AG04450 (cell line): ENCODE data around the gene RFX5. TPM values are rescaled to one million over a fixed set of nuclear protein-coding genes. Genes with fewer than 3 reads are reported as not detected.

Experiments used
- CTCF ChIA-PET: fragments of 300-600, 350-600 bp; formaldehyde crosslinking; extraction: SDS; loops from one replicate; lab custom pipeline; 2022; ENCODE audit warnings: antibody characterized with exemption, inconsistent platforms; lab: Charles Lee
- POLR2A ChIA-PET: fragments of 350-600 bp; formaldehyde crosslinking; extraction: SDS; loops from one replicate; lab custom pipeline; 2021; ENCODE audit warnings: antibody characterized with exemption, inconsistent platforms; lab: Yijun Ruan, JAX
- DNase-seq: peaks from one replicate; pipeline ENCODE4 v3.0.0-alpha.2; 2011; ENCODE audit warnings: low read depth, low spot score
- H3K27ac ChIP-seq: one replicate; pipeline ENCODE4 v1.5.1; 2012; ENCODE audit warnings: low read depth, low read length, control low read depth
- H3K27me3 ChIP-seq: one replicate; pipeline ENCODE4 v1.6.0; 2012; ENCODE audit warnings: low read length; ENCODE audit not compliant: control insufficient read depth, insufficient read depth
- H3K4me3 ChIP-seq: 2 replicates; pipeline ENCODE4 v1.5.1; 2011; ENCODE audit warnings: mild to moderate bottlenecking, low read depth, low read length, control low read depth
- H3K9me3 ChIP-seq: 2 replicates; pipeline ENCODE4 v1.5.1; 2012; ENCODE audit warnings: low read length; ENCODE audit not compliant: control insufficient read depth, insufficient read depth
- polyA plus RNA-seq: library from polyadenylated mRNA; depleted of rRNA; stranded (reverse); fragments of >200 nt; gene quantifications from 2 replicates; pipeline ENCODE4 v1.2.3, GENCODE V29; 2011
- TF ChIP-seq, protein P1 (sequence below): IDR thresholded peaks from 2 replicates; pipeline ENCODE4 v1.5.1; 2011; ENCODE audit warnings: low read depth, low read length, control low read depth, inconsistent platforms

RFX5 gene
- polyA plus RNA-seq, 1 experiment, result 40.9 TPM

DNA sequence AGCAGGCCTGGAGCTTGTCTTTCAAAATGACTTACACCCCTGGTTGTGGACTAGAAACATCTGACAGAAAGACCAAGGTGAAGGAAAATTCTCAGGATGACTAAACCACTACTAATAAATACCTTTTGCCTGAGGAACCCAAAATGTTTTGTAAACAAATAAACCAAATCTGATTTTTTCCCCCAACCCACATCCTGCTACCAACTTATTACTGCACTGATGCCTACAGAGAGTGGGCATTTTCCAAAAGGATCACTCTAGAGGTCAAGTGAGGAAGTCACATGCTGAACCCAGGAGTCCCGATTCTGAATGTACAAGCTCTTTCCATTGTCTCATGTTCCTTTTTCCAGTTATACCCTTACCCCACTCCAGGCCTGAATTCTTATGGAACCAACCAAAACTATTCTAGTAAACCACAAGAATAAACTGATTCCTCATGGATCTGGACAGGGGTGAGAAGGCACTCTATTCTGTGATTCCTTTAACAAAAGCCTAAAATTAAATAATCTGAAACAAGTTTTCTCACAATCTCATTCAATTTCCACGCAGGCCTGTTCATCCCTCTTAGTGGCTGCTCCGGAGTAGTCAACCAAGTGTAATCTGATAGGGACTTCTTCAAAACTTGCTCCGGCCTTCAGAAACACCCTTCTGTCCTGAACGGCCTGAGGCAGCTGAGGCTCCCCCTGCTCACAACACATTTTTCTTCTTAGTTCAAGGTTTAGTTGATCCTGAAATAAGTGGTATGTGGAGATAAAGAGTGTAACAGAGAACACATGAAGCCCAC, 21.2 kb downstream of the RFX5 start:
- Histone ChIP-seq H3K27me3 (no peaks in the 10 kb centered on the region), H3K27ac (peak overlapping the region; percentile 47), H3K9me3 (no peaks in the 10 kb centered on the region), H3K4me3 (peak overlapping the region; percentile 84)
- TF ChIP-seq, protein P1, sequence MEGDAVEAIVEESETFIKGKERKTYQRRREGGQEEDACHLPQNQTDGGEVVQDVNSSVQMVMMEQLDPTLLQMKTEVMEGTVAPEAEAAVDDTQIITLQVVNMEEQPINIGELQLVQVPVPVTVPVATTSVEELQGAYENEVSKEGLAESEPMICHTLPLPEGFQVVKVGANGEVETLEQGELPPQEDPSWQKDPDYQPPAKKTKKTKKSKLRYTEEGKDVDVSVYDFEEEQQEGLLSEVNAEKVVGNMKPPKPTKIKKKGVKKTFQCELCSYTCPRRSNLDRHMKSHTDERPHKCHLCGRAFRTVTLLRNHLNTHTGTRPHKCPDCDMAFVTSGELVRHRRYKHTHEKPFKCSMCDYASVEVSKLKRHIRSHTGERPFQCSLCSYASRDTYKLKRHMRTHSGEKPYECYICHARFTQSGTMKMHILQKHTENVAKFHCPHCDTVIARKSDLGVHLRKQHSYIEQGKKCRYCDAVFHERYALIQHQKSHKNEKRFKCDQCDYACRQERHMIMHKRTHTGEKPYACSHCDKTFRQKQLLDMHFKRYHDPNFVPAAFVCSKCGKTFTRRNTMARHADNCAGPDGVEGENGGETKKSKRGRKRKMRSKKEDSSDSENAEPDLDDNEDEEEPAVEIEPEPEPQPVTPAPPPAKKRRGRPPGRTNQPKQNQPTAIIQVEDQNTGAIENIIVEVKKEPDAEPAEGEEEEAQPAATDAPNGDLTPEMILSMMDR, result no peak
- ChIA-PET POLR2A (interaction anchor here (0.7 to 4.2 kb wide), 5 partner anchors 10 to 73 kb away, joined by 3 to 45 read pairs (median 7); partner anchors contain the start of gene PSMB4), CTCF (interaction anchor here (0.6 to 14.1 kb wide), 7 partner anchors 11 to 25 kb away, joined by 3 to 199 read pairs (median 4); no protein-coding TSS in a partner anchor)
- no peak for DNase-seq

DNA sequence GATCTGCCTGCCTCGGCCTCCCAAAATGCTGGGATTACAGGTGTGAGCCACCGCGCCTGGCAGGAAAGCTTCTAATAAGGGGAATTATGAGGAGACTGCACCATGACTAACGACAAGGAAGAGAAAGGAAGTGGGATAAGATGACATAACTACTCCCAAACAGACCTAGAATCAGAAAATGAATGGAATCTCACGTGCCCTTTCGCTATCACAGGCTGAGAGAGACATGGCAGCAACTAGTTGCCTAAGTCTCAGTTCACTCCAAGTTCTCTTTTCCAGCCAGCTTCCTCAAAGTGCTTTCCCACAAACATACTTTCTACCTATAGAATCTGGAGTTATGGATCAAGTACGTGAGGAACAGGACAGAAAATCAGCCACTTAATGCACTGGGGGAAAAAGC, 21.8 kb downstream of the RFX5 start:
- H3K4me3 ChIP-seq, result peak overlapping the region; percentile 84
- ChIA-PET CTCF (interaction anchor here (0.6 to 14.1 kb wide), 5 partner anchors 12 to 25 kb away, joined by 3 to 199 read pairs (median 4); no protein-coding TSS in a partner anchor), POLR2A (interaction anchor here (0.6 to 4.2 kb wide), 3 partner anchors 15 to 27 kb away, joined by 3 to 45 read pairs (median 3); no protein-coding TSS in a partner anchor)
- peak overlapping the region; percentile 12 for H3K27ac ChIP-seq
- DNase-seq, result no peak
- H3K9me3 ChIP-seq, result no peaks in the 10 kb centered on the region
- no peaks in the 10 kb centered on the region for H3K27me3 ChIP-seq
- TF ChIP-seq, protein P1, result no peak

DNA sequence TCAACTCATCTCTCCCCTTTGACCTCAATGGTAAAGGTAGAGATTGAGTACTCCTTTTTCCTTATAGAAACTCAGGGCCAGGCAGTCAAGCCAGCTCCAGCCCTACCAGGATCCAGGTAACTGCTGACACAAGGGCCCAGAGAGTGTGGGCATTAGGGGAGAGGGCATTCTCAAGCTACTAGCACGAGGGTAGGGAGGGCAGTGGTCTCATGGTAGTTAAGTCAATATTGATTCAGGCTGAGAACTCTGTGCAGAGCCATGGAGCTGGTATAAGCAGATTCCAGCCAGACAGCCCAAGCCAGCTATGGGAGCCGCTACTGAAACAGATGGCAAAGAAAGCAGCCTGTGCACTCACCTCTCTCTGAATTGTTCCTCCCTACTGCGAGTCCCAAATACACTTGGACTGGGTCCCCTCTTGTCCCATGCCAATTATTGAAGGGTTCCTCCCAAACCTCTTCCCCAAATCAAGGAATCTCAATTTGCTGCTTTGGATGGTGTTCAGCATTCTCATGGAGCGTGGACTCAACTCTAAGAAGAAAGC, 22.6 kb downstream of the RFX5 start:
- TF ChIP-seq, protein P1, result no peak
- Histone ChIP-seq H3K9me3 (no peaks in the 10 kb centered on the region), H3K27me3 (no peaks in the 10 kb centered on the region), H3K4me3 (no peak overlapping the region), H3K27ac (no peak overlapping the region)
- ChIA-PET POLR2A (interaction anchor here (4.2 kb wide), 1 partner anchor 14 kb away, joined by 45 read pairs; no protein-coding TSS in a partner anchor), CTCF (interaction anchor here (1.1 to 14.1 kb wide), 4 partner anchors 12 to 24 kb away, joined by 3 to 199 read pairs (median 8); no protein-coding TSS in a partner anchor)
- DNase-seq, result no peak

DNA sequence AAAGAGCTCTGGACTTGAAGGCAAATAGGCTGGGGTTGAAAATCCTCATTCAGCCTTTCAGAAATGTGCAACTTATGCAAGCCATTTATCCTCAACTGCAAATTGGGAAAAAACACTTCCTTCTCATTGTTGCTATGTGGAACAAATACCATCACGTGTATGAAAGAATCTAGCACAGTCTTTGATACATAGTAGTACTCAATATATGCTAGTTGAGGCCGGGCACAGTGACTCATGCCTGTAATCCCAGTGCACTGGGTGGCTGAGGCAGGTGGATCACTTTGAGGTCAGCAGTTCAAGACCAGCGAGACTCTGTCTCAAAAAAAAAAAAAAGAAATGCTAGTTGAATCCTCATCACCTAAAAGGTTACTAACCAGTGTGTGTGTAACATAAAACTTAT, 28.1 kb downstream of the RFX5 start:
- no peak for DNase-seq
- ChIA-PET CTCF (interaction anchor here (2.9 kb wide), 1 partner anchor 22 kb away, joined by 14 read pairs; no protein-coding TSS in a partner anchor), POLR2A (interaction anchor here (0.5 kb wide), 1 partner anchor 127 kb away, joined by 3 read pairs; no protein-coding TSS in a partner anchor)
- no peaks in the 10 kb centered on the region for H3K9me3 ChIP-seq
- H3K27ac ChIP-seq, result no peak overlapping the region
- no peak overlapping the region for H3K4me3 ChIP-seq
- TF ChIP-seq, protein P1, result no peak
- no peaks in the 10 kb centered on the region for H3K27me3 ChIP-seq
